Esophagus muscularis mucosa (tissue), 3 donors: Measurements from ENCODE around the gene ACAP1.

Experiments
- POLR2A ChIP-seq: fragments of 450-650 bp; IDR thresholded peaks from one replicate; pipeline ENCODE4 v1.6.1; 2017; ENCODE audit warnings: antibody characterized with exemption, moderate library complexity, mild to moderate bottlenecking, low read depth
- POLR2AphosphoS5 ChIP-seq, 2 donors: sonication (generic); formaldehyde crosslinking; IDR thresholded peaks; one replicate each; pipeline ENCODE4 v1.6.1; 2017; ENCODE audit warnings: antibody characterized with exemption in 2 of 2
- TF ChIP-seq, protein P1 (sequence below), 3 experiments: fragments of 200-600 bp in 2 of 3; fragments of 450-650 bp in 1 of 3; sonication (generic) in 2 of 3; IDR thresholded peaks; one replicate each; pipeline ENCODE4 v1.5.1; 2017 to 2019; ENCODE audit warnings: antibody characterized with exemption in 3 of 3, mild to moderate bottlenecking in 2 of 3, moderate library complexity in 1 of 3

GRCh38 chr17:7332111-7332510, 4.2 kb upstream of the ACAP1 start:
- TF ChIP-seq POLR2A (no peak), POLR2AphosphoS5 (IDR thresholded peaks at IDR 0.05) (no peak)
- TF ChIP-seq, protein P1, sequence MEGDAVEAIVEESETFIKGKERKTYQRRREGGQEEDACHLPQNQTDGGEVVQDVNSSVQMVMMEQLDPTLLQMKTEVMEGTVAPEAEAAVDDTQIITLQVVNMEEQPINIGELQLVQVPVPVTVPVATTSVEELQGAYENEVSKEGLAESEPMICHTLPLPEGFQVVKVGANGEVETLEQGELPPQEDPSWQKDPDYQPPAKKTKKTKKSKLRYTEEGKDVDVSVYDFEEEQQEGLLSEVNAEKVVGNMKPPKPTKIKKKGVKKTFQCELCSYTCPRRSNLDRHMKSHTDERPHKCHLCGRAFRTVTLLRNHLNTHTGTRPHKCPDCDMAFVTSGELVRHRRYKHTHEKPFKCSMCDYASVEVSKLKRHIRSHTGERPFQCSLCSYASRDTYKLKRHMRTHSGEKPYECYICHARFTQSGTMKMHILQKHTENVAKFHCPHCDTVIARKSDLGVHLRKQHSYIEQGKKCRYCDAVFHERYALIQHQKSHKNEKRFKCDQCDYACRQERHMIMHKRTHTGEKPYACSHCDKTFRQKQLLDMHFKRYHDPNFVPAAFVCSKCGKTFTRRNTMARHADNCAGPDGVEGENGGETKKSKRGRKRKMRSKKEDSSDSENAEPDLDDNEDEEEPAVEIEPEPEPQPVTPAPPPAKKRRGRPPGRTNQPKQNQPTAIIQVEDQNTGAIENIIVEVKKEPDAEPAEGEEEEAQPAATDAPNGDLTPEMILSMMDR (IDR thresholded peaks at IDR 0.05): no peak
